ENCODE measurements around the gene PSMD2.
"Not testable (repeated sequence)": the region's sequence is repeated elsewhere in the genome, so short reads cannot be mapped to it uniquely, and the experiment has no call there.

The PSMD2 gene

GRCh38 chr3:184298759-184299487 lies at the start of gene PSMD2:
Gene PSMD2 (plus strand): TSS chr3:184299241. CDS start chr3:184299267, 26 bp downstream.
- peak; percentile 92 for DNase-seq (ENCODE audit: low spot score)

- DNase-seq (ENCODE audit: low spot score) = peak; percentile 93
Observed at GRCh38 chr3:184249412-184250166, 49.5 kb upstream of the PSMD2 start, which contains the start of gene EEF1AKMT4. Gene EEF1AKMT4 (plus strand): TSS chr3:184249672. CDS start chr3:184249695, 23 bp downstream.

GRCh38 chr3:184250167-184250828 lies 48.7 kb upstream of the PSMD2 start:
- peak; percentile 93 for DNase-seq (ENCODE audit: low spot score)

GRCh38 chr3:184255291-184256039 lies 43.6 kb upstream of the PSMD2 start:
- no peak for DNase-seq (ENCODE audit: low spot score)

- DNase-seq (ENCODE audit: low spot score) = no peak
Observed at GRCh38 chr3:184257083-184257915, 41.7 kb upstream of the PSMD2 start.

GRCh38 chr3:184258926-184259325 lies 40.1 kb upstream of the PSMD2 start:
- DNase-seq (ENCODE audit: low spot score) = no peak

GRCh38 chr3:184259396-184259877 lies 39.6 kb upstream of the PSMD2 start:
- no peak for DNase-seq (ENCODE audit: low spot score)

GRCh38 chr3:184259878-184260723 lies 38.9 kb upstream of the PSMD2 start:
- DNase-seq (ENCODE audit: low spot score) = no peak

- no peak for DNase-seq (ENCODE audit: low spot score)
Observed at GRCh38 chr3:184260724-184261269, 38.2 kb upstream of the PSMD2 start.

GRCh38 chr3:184261270-184261853 lies 37.7 kb upstream of the PSMD2 start, which contains the start of gene CAMK2N2:
Gene CAMK2N2 (minus strand): TSS chr3:184261553. CDS start chr3:184261285, 268 bp downstream.
- peak; percentile 22 for DNase-seq (ENCODE audit: low spot score)

- no peak for DNase-seq (ENCODE audit: low spot score)
Observed at GRCh38 chr3:184261854-184262763, 36.9 kb upstream of the PSMD2 start.

GRCh38 chr3:184262764-184263179 lies 36.3 kb upstream of the PSMD2 start:
- no peak for DNase-seq (ENCODE audit: low spot score)

- not testable (repeated sequence) for DNase-seq (ENCODE audit: low spot score)
Observed at GRCh38 chr3:184267249-184267648, 31.8 kb upstream of the PSMD2 start.

- DNase-seq (ENCODE audit: low spot score) = no peak
Observed at GRCh38 chr3:184272269-184272668, 26.8 kb upstream of the PSMD2 start.

- no peak for DNase-seq (ENCODE audit: low spot score)
Observed at GRCh38 chr3:184275381-184275701, 23.7 kb upstream of the PSMD2 start.

- no peak for DNase-seq (ENCODE audit: low spot score)
Observed at GRCh38 chr3:184275961-184276910, 22.8 kb upstream of the PSMD2 start, which contains the start of gene ECE2. Gene ECE2 (plus strand): TSS chr3:184276022. CDS start chr3:184276154, 132 bp downstream.

- DNase-seq (ENCODE audit: low spot score) = no peak
Observed at GRCh38 chr3:184277366-184277765, 21.7 kb upstream of the PSMD2 start.

Data from pons (tissue), 1 donor.